ENCODE results near the gene CEP76.

- TF ChIP-seq EP300 (IDR thresholded peaks at IDR 0.05; ENCODE audit: borderline replicate concordance in 1 of 2, low read depth in 1 of 2, low read length in 1 of 2) (no peak), SMC3 (IDR thresholded peaks at IDR 0.05; ENCODE audit: low read depth, low read length) (no peak), REST (IDR thresholded peaks at IDR 0.05; ENCODE audit: low read depth, low read length) (no peak), FOXM1 (IDR thresholded peaks at IDR 0.05; ENCODE audit: low read depth) (no peak), CTCF (IDR thresholded peaks at IDR 0.05) (no peak), CHD2 (IDR thresholded peaks at IDR 0.05; ENCODE audit: low read length, partially characterized antibody) (no peak), JUND (IDR thresholded peaks at IDR 0.05) (no peak), RFX5 (IDR thresholded peaks at IDR 0.05; ENCODE audit: low read length) (no peak), SIN3A (IDR thresholded peaks at IDR 0.05; ENCODE audit: borderline replicate concordance, low read depth, low read length) (no peak), POLR2AphosphoS5 (IDR thresholded peaks at IDR 0.05; ENCODE audit: low read depth, low read length) (no peak), USF2 (IDR thresholded peaks at IDR 0.05; ENCODE audit: borderline replicate concordance, low read depth, low read length) (no peak)
Measured at GRCh38 chr18:12645254-12645653, 57.3 kb downstream of the CEP76 start.
